Activated CD8-positive, alpha-beta memory T cell treated with anti-CD3 and anti-CD28 coated beads for 4 hours (primary cell): Measurements from ENCODE around the gene FN3K.

Source experiments
- DNase-seq, 2 donors: peaks; one replicate each; pipeline ENCODE4 v3.0.0-alpha.2; 2020; ENCODE audit warnings: low read depth in 2 of 2

FN3K gene

DNA sequence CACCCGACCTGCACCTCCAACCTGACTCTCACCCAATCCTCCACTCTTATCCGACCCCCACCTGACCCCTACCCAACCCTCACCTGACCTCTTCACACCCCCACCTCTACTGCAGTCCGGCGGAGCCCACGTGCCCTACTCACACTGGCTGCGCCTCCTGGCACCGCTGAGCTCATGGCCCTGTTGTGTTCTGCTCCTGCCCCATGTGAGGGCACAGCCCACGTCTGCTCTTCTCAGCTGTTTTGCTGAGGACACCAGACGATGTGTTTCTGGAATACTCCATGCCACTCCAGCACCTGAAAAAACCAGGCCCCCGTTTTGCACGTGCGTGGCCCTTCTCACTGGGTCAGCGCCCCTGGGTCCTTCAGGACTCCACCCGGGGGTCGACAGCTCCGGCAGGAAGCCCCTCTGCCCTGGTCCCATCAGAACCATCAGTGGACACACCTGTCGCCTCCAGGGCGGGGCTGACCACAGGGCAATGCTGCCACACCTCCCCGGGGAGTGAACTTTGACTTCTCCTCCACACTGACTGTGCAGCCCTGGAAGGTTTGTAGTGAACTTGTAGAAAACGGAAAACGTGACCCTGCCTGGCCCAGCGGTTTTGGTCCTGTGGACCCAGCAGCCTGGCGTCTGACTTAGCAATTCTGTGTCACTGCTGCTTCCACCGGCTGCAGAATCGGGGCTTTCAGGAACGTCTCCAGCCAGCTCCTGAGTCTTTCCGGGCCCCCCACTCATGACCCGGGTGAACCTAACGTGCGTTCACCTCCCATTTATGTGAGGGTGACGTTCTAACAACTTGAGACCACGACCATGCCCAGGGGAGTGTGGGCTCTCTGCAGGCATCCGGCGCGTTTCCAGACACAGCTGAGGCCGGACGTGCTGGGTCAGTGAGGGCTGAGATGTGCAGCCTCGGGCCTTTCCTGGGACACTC lies 31.2 kb upstream of the FN3K start:
- no peak for DNase-seq

DNA sequence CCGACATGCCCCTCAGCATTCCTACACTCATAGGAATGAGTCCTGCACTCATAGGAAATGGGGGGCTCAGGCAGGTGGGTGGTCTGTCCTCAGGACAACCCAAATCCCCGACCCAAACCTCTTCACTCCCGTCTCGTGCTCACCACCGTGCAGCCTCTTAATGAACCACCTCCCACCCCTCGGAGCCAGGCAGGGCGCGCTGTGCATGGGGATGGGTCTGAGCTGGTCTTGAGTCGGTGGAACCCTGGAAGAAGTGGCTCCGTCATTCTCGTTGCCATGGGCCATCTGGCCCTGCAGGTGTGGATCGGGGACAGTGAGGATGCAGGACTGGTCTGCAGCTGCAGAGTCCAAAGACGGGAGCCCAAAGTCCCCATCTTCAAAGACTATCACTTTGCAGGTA lies 30.5 kb upstream of the FN3K start:
- no peak for DNase-seq

DNA sequence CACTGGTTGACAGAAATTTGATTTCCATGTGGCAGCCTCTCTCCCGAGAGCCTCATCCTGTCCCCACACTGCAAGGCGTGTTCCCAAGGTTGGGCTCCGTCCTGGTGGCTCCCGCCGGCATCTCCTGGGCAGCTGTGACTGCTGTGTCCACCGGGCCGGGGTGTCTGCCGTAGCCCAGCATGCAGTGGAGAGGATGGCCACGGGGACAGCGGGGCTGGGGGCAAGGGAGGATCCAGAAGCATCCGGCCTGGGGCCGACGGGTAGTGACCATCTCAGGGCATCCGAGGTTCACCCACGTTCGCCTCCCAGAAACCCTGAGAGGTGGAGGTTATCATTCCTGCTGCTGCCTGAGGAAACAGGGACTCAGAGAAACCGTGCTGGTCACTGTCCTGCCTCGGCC lies 29.7 kb upstream of the FN3K start:
- DNase-seq: no peak

DNA sequence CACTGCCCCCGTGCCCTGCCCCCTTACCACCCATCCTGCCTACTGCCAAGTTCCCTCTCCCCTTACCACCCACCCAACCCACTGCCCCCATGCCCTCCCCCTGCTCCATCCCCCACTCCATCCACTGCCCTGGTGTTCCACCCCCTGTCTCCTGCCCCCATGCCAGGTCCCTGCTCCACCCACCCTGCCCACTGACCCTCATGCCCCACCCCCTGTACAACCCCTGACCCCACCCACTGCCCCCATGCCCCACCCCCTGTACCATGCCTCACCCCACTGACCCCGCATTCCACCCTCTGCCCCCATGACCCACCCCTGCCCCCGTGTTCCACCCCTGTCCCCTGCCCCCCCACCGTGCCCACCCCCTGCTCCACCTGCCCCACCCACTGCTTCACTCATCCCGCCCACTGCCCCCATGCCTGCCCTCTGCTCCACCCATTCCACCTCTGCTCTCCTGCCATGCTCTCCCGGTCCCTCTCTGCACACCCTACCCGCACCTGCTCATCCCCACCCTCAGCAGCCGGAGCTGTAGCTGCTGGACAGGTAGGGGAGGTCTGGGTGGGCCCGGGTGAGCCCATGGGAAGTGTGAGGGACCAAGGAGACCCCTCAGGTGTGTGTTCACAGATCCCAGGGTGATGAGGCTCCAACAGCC lies 26.3 kb upstream of the FN3K start:
- DNase-seq: no peak

DNA sequence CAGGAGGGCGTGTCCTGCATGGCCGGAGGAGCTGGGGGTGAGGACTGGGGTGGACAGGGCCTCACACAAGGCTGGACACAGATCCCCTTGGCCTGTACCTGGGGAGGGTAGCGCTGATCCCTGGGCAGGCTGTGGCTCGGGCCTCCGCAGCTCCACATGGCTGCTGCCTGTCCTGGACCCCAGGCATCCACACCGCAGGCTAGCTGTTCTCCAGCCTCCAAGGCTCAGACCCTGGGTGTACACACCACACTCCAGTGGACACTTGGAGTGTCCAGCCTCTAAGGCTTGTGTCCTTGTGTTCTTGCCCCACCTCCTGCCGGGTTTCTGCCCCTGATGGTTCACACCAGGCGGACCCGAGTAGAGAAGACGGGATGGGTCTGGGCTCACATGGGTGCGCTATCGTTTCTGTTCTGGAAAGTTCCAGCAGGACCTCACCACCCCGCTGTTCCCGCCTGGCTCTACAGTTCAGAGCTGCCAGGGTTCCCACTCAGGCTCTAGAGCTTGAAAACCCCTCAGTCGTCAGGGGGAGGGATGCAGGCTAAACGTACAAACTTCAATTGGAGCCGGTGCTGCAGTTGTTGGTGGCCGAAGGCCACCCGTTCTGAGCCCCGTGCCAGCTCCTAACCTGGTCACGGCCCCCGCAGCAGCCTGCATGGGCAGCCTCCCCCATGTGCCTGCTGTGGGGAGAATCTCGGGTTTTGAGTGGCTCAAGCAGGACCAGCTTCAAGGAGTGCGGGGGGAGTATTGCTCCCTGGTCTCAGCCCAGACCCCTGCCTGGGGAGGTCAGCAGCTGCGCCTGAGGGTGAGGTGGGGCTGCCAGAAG lies 25.5 kb upstream of the FN3K start:
- no peak for DNase-seq

DNA sequence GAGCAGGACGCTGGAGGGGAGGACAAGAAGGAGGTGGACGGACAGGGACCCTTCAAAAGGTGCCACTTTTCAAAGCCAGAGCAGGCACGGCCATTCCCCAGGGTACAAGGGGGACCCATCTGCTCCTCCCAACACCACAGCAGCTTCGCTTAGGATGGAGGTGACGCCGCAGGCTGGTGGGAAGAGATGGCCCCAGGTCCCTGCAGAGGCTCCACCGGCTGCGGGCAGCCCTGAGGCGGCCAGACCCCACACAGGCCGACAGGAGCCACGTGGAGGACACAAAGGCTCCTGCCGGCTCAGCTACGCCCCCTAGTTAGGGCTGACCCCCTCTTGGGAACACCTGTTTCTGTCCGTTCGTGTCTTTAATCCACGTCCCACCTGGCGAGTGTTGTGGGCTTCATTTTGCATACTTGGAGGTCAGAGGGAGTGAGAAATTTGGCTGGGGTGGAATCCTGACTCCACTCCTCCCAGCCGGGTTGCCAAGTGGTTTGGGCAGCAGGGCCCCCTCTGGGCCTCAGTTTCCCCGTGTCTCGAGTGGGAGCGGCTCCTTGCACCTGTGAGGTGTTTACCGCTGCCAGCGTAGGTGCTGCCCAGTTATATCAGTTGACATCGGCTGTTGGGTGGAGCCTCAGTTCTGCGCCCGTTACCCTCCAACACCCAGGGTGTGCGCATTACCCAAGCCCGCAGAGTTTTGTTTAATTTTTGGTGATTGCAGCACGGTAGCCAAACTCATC lies 24.7 kb upstream of the FN3K start:
- DNase-seq: no peak

DNA sequence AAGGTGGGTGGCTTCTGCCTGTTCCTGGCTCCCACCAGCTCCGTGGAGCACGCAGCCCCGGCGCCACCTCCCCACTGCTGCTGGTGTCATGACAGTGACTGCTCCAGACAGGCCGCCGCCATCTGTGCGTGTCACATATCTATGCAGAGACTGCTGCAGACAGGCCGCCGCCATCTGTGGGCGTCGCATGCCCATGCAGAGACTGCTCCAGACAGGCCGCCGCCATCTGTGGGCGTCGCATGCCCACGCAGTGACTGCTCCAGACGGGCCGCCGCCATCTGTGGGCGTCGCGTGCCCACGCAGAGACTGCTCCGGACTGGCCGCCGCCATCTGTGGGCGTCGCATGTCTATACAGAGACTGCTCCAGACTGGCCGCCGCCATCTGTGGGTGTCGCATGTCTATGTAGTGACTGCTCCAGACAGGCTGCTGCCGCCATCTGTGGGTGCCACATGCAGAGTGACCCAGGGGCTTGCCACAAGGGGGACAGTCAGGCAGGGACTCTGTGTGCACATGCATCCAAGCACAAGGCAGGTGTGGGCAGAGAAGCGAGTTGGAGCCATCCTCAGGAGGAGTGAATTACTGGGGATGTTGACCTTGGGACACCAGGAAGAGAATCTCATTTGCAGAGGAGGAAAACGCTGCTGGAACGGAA lies 22.2 kb upstream of the FN3K start:
- DNase-seq: no peak

DNA sequence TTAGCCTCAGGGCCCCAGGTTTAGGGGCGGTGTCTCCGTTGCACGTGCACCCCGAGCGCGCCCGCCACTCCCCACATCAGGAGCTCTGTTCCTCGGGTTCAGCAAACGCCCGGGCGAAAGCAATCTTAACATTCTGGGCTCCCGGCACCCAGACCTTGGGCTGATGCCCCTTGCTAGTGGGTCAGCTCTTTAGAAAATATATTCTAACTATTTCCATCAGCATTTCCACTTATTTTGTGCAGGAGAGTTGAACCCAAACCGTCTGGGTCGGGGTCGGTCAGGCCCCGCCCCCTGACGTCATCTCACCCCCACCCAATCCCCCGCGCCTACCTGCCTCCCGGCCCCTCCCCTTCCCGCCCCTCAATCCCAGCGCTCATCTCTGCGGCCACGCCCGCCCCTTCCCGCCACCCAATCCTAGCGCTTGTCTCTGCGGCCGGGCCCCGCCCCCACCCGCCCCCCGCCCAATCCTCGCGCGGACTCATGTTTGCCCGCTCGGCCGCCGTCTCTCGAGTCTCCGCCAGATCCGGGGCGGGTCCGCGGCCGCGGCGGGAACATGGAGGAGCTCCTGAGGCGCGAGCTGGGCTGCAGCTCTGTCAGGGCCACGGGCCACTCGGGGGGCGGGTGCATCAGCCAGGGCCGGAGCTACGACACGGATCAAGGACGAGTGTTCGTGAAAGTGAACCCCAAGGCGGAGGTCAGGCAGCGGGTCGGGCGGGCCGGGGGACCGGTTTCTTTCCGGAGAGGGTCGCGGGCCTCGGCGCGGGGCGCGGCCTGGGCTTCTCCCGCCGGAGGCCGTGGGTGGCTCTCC lies 19.0 kb upstream of the FN3K start, which contains the start of gene FN3KRP:
Gene FN3KRP, plus strand, starts transcription at position 504 of the 808 bp plus-strand sequence. Its CDS starts 50 bp downstream, at position 554.
- peak; percentile 71 to 90 for DNase-seq

DNA sequence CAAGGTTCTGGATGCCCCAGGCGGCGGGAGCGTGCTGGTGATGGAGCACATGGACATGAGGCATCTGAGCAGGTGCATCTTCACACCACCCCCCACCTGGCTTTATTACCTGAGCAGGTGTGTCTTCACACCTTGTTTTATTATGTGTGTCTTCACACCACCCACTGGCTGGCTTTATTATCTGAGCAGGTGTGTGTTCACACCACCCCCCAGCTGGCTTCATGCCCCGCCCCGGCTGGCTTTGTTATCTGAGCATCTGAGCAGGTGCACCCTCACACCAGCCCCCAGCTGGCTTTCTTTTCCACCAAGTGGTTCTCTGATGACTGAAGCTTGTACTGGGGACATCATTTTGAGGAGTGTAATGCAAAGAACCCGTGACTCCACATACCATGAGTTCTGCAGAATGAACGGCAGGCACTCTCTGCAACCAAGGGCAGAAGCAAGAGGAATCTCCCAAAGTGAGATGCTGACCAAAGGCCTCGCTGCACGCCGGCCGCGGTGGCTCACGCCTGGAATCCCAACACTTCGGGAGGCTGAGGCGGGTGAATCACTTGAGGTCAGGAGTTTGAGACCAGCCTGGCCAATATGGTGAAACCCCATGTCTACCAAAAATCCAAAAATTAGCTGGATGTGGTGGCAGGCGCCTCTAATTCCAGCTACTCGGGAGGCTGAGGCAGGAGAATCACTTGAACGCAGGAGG lies 16.3 kb upstream of the FN3K start:
- no peak for DNase-seq

DNA sequence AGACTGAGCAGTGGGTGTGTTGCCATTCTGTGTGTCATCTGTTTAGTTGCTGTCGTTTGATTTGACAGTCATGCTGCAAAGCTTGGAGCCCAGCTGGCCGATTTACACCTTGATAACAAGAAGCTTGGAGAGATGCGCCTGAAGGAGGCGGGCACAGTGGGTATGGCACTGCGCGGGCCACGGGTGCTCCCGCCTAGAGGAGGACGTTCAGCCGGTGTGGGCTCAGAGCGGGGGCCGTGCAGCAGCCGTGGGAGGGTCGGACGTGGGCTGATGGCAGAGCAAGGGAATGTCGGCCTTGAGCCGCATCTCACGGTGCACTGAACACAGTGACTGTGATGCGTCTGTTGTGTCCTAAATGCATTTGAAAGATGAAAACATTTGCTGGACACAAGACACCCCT lies 15.2 kb upstream of the FN3K start:
- no peak for DNase-seq

DNA sequence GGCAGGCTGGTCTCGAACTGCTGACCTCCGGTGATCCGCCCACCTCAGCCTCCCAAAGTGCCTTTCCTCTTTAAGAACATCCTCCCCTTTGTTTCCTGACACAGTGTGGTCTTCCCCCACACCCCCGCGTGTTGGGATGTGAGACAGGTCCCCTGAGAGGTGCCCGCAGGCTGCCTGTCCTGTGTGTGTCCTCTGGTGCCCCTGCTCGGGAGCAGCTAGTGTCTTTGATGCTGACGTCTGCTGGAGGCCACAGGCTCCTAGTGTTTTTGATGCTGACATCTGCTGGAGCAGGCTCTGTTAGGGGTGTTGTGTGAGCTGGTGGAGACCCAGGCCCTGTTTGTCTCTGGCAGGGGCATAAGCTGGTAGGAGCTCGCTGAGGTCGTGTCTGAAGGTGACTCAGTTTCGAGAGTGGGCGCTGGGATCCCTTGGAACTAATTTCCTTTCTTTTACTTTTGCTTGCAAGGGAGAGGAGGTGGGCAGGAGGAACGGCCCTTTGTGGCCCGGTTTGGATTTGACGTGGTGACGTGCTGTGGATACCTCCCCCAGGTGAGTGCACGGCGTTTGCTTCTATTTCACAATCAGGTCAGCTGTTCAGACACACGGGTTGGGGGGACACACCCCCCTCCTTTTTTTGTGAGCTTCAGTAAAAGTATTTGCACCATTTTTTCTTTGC lies 12.9 kb upstream of the FN3K start:
- no peak for DNase-seq

DNA sequence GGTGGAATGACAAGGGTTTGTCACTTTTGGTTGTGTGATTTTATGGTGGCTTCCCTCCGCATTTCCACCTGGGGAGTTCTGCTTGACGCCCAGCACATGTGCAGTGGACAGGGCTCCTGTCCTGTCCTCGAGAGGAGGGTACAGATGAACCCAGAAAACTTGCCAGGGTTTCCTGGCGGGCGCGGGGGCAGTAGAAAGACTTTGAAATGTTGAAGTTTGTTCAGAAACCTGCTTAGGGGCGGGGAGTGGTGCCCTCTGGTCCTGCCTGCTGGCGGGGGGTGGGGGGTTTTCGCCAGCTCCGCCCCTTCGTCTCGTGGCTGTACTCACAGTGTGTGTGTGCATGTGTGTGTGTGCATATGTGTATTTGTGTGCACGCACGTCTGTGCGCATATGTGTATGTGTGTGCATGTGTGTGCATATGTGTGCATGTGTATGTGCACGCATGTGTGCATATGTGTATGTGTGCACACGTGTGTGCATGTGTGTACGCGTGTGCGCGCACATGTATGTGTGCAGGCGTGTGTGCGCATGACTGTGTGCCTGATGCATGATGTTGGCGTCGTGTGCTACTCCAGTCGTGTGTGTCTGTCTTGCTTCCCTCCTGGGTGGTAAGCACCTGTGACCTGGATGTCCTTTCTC lies 12.1 kb upstream of the FN3K start:
- no peak for DNase-seq

DNA sequence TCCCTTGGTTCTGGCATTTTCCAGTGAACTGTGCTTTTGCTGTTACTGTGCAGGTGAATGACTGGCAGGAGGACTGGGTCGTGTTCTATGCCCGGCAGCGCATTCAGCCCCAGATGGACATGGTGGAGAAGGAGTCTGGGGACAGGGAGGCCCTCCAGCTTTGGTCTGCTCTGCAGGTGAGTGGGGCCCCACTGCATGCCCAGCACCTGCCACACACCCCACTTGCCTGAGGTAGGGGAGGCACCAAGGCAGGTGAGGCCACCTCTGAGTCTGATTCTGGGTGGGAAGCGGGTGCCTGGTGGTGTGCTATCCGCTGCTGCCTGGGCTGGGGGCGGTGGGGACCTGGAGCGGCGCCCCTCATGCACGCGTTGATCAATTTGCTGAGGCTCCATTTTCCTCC lies 9.0 kb upstream of the FN3K start:
- no peak for DNase-seq

DNA sequence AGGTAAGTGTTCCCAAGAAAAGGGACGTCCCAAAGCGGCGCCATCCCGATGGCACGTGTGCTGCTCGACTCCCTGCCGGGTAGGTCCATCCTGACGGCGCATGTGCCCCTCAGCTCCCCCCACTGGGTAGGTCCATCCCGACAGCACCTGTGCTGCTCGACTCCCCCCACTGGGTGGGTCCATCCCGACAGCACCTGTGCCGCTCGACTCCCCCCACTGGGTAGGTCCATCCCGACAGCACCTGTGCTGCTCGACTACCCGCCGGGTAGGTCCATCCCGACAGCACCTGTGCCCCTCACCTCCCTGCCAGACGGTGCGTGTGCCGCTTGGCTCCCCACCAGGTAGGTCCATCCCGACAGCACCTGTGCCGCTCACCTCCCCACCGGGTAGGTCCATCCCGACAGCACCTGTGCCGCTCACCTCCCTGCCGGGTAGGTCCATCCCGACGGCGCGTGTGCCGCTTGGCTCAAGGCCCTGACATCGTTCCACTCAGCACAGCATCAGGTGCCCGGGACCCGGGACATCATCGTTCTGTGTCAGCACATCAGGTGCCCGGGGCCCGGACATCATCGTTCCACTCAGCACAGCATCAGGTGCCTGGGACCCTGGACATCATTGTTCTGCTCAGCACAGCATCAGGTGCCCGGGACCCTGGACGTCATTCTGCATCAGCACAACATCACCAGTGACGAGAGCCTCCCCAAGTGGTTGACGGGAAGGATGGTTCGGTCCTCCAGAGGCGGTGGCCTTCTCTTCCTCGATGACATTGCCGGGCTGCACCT lies 5.7 kb upstream of the FN3K start:
- DNase-seq: no peak

DNA sequence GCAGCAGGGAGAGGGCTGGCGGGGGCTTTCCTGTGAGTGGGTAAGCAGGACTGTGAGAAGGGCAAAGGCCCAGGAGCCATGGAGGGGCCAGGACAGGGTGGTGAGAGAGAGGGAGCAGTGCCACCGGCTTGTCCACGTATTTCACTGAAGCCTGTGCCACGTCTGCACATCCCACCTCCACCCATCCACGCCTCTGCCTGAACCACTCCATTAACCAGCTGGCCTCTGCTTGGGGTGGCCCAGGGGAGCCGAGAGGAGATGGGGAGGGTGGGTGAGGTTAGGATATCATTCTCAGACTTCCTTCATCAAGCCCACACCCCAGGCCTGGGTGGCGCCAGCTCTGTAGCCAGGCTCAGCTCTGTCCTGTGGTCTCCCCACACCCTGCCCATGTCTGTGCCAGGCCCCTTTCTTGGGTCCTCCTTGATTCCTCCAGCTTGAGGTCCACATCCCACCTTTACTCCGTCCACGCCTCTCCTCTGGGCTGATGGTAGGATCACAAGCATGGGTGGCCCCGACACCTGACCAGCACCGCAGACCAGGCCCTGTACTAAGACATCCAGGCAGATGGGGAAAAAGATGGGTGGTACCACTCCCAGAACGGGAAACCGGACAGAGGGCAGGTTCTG lies 3.2 kb upstream of the FN3K start:
- no peak for DNase-seq

DNA sequence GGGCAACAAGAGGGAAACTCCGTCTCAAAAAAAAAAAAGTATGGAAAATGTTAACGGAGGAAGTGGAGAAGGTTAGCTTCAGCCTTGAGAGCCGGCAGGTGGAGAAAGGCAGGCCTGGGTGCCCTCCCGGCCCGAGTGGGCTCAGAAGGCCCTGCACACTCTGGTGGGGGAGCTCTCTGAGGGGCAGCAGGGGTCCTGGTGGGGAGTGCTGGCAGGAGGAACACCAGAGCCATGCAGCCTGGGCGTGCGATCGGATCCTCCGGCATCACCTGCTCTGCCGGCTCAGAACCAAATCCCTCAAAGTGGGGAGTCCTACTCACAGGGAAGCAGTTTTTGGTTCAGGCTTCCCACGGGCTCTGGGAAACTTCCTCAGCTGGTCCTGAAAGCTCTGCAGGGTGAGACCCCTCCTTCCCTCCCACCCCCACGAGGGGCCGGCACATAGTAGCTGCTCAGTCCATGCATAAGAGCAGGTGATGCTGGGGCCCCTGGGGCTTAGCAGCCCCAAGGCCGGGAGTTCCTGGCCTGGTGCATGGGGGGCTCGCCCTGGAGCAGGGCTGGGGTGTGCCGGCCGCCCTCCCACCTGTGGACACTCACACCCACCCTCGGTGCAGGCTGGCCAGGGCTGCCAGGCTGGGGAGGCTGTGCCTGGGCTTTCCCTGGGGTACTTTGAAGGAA lies 1.2 kb downstream of the FN3K start:
- no peak for DNase-seq
